Colonic mucosa (tissue), 4 donors: ENCODE results near the gene S100A8. TPM values are rescaled to one million over a fixed set of nuclear protein-coding genes. Genes with fewer than 3 reads are reported as not detected.
A peak's percentile ranks its signal among the peaks of the same experiment; 100 is the strongest.

Experiments
- DNase-seq: peaks from one replicate; pipeline ENCODE4 v3.0.0-alpha.2; 2020
- H3K27ac ChIP-seq: fragments of 200-600 bp; one replicate; pipeline ENCODE4 v1.8.0; 2021
- H3K27me3 ChIP-seq: fragments of 200-600 bp; one replicate; pipeline ENCODE4 v1.8.0; 2021
- H3K36me3 ChIP-seq: fragments of 200-600 bp; one replicate; pipeline ENCODE4 v1.8.0; 2021
- H3K4me1 ChIP-seq: fragments of 200-600 bp; one replicate; pipeline ENCODE4 v1.8.0; 2021; ENCODE audit warnings: mild to moderate bottlenecking
- H3K4me3 ChIP-seq: fragments of 200-600 bp; one replicate; pipeline ENCODE4 v1.8.0; 2021
- H3K9ac ChIP-seq, 2 donors: one replicate each; pipeline ENCODE4 v1.7.0; 2013; ENCODE audit warnings: control low read depth in 2 of 2, low read depth in 2 of 2, low read length in 2 of 2
- H3K9me3 ChIP-seq: fragments of 200-600 bp; one replicate; pipeline ENCODE4 v1.8.0; 2021
- CTCF ChIP-seq: fragments of 200-600 bp; IDR thresholded peaks from one replicate; pipeline ENCODE4 v1.8.0; 2022; ENCODE audit warnings: antibody characterized with exemption, mild to moderate bottlenecking
- intact Hi-C: fragments of 100-400 bp; cut with DNase I; formaldehyde crosslinking; loops from one replicate; pipeline ENCODE4 v1.14.1; 2022
- total RNA-seq, 2 donors: library from RNA; stranded (reverse); fragmentation: NEBNext Ultra II Directional in 1 of 2; extraction: Animal tissue kit (Norgen Biotek cat#: 25700) in 1 of 2; gene quantifications; one replicate each; pipeline ENCODE4 v1.2.1, GENCODE V29; 2021
- donor health status: healthy.
- donor health status: DM: no; HTN: no; CAD: no.
- donor health status: DM: no; HTN: no; CAD: no.

Gene S100A8
- total RNA-seq, 2 donors from 2014 or later, result 0.79 to 6.9 TPM

GRCh38 chr1:153387001-153387400 lies 3.9 kb downstream of the S100A8 start:
- no peak for DNase-seq
- no peaks in the 10 kb centered on the region for H3K4me1 ChIP-seq
- H3K9ac ChIP-seq, result no peak overlapping the region
- no peaks in the 10 kb centered on the region for H3K27me3 ChIP-seq
- no peak overlapping the region for H3K27ac ChIP-seq
- no peaks in the 10 kb centered on the region for H3K36me3 ChIP-seq
- TF ChIP-seq CTCF, result no peak
- intact Hi-C loops, result no loop called here
- H3K9me3 ChIP-seq, result no peaks in the 10 kb centered on the region
- H3K4me3 ChIP-seq, result no peak overlapping the region

GRCh38 chr1:153386500-153386901 lies 4.4 kb downstream of the S100A8 start:
- no peak overlapping the region for H3K4me3 ChIP-seq
- no peak for TF ChIP-seq CTCF
- intact Hi-C loops, result no loop called here
- no peaks in the 10 kb centered on the region for H3K27me3 ChIP-seq
- H3K36me3 ChIP-seq, result no peaks in the 10 kb centered on the region
- no peaks in the 10 kb centered on the region for H3K4me1 ChIP-seq
- no peaks in the 10 kb centered on the region for H3K9me3 ChIP-seq
- peak; percentile 19 for DNase-seq
- H3K27ac ChIP-seq, result no peak overlapping the region
- no peak overlapping the region for H3K9ac ChIP-seq

GRCh38 chr1:153384958-153385580 lies 5.8 kb downstream of the S100A8 start:
- Histone ChIP-seq H3K36me3 (no peaks in the 10 kb centered on the region), H3K4me3 (no peak overlapping the region), H3K27me3 (no peaks in the 10 kb centered on the region), H3K9me3 (no peaks in the 10 kb centered on the region), H3K27ac (no peak overlapping the region), H3K9ac (no peak overlapping the region), H3K4me1 (no peaks in the 10 kb centered on the region)
- DNase-seq, result peak; percentile 15
- intact Hi-C loops, result no loop called here
- TF ChIP-seq CTCF, result no peak

- no peaks in the 10 kb centered on the region for H3K27me3 ChIP-seq
- DNase-seq, result no peak
- no peak for TF ChIP-seq CTCF
- intact Hi-C loops, result no loop called here
- no peaks in the 10 kb centered on the region for H3K36me3 ChIP-seq
- no peaks in the 10 kb centered on the region for H3K4me1 ChIP-seq
- H3K9ac ChIP-seq, result no peak overlapping the region
- no peak overlapping the region for H3K4me3 ChIP-seq
- H3K27ac ChIP-seq, result no peak overlapping the region
- no peaks in the 10 kb centered on the region for H3K9me3 ChIP-seq
Measured at GRCh38 chr1:153380711-153381110, 10.2 kb downstream of the S100A8 start.

GRCh38 chr1:153379591-153379990 lies 11.3 kb downstream of the S100A8 start:
- Histone ChIP-seq H3K4me1 (no peaks in the 10 kb centered on the region), H3K27ac (no peak overlapping the region), H3K27me3 (no peaks in the 10 kb centered on the region), H3K9me3 (no peaks in the 10 kb centered on the region), H3K4me3 (no peak overlapping the region), H3K9ac (no peak overlapping the region), H3K36me3 (no peaks in the 10 kb centered on the region)
- no peak for TF ChIP-seq CTCF
- intact Hi-C loops, result no loop called here
- DNase-seq, result no peak
